HG02678 (cell line): Measurements from ENCODE around the gene CD300LG.
"Not testable (repeated sequence)": the region's sequence is repeated elsewhere in the genome, so short reads cannot be mapped to it uniquely, and the experiment has no call there.

ENCODE experiments used
- ATAC-seq: cut with Tn5 transposase; IDR thresholded peaks from one replicate; pipeline ENCODE4 v1.9.1; 2021; ENCODE audit warnings: mild to moderate bottlenecking, moderate library complexity; ENCODE audit not compliant: unreplicated experiment

CD300LG gene

GRCh38 chr17:43823350-43824084 lies 23.5 kb upstream of the CD300LG start:
- ATAC-seq, result no peak

- no peak for ATAC-seq
These were observed 21.4 kb upstream of the CD300LG start for GRCh38 chr17:43825567-43825966.

GRCh38 chr17:43826206-43826605 lies 20.8 kb upstream of the CD300LG start:
- ATAC-seq, result no peak

- ATAC-seq, result no peak
These were observed 19.4 kb upstream of the CD300LG start for GRCh38 chr17:43827596-43827995.

- no peak for ATAC-seq
These were observed 17.2 kb upstream of the CD300LG start for GRCh38 chr17:43829738-43830137.

- ATAC-seq, result no peak
These were observed 16.4 kb upstream of the CD300LG start for GRCh38 chr17:43830510-43831140.

GRCh38 chr17:43831633-43832032 lies 15.3 kb upstream of the CD300LG start:
- no peak for ATAC-seq

GRCh38 chr17:43832168-43832975 lies 14.6 kb upstream of the CD300LG start:
- no peak for ATAC-seq

- no peak for ATAC-seq
These were observed 13.8 kb upstream of the CD300LG start, which contains the start of gene MPP3 for GRCh38 chr17:43832976-43833829. Gene MPP3 (minus strand): TSS chr17:43833146. CDS start chr17:43831906, 1,240 bp downstream.

GRCh38 chr17:43834106-43834505 lies 12.9 kb upstream of the CD300LG start:
- no peak for ATAC-seq

GRCh38 chr17:43839670-43840108 lies 7.3 kb upstream of the CD300LG start:
- no peak for ATAC-seq

- ATAC-seq, result no peak
These were observed 6.2 kb upstream of the CD300LG start for GRCh38 chr17:43840814-43841213.

- no peak for ATAC-seq
These were observed 5.7 kb upstream of the CD300LG start for GRCh38 chr17:43841282-43841681.

- not testable (repeated sequence) for ATAC-seq
These were observed 4.6 kb upstream of the CD300LG start for GRCh38 chr17:43842091-43842974.

- ATAC-seq, result no peak
These were observed 4.0 kb upstream of the CD300LG start for GRCh38 chr17:43842975-43843325.

- no peak for ATAC-seq
These were observed 2.7 kb upstream of the CD300LG start for GRCh38 chr17:43844241-43844640.

- ATAC-seq, result no peak
These were observed 1.2 kb upstream of the CD300LG start for GRCh38 chr17:43845766-43846165.

- ATAC-seq, result no peak
These were observed 709 bp upstream of the CD300LG start for GRCh38 chr17:43846221-43846712.

GRCh38 chr17:43848601-43849000 lies 1.6 kb downstream of the CD300LG start:
- no peak for ATAC-seq

- no peak for ATAC-seq
These were observed 2.1 kb downstream of the CD300LG start for GRCh38 chr17:43849116-43849515.
